NCI-H510A (cell line): Measurements from ENCODE around the gene AFG1L.
"Not testable (repeated sequence)": the region's sequence is repeated elsewhere in the genome, so short reads cannot be mapped to it uniquely, and the experiment has no call there.

Source experiments
- DNase-seq: peaks from one replicate; lab custom pipeline; 2025; lab: John Stamatoyannopoulos, UW

The AFG1L gene

DNA sequence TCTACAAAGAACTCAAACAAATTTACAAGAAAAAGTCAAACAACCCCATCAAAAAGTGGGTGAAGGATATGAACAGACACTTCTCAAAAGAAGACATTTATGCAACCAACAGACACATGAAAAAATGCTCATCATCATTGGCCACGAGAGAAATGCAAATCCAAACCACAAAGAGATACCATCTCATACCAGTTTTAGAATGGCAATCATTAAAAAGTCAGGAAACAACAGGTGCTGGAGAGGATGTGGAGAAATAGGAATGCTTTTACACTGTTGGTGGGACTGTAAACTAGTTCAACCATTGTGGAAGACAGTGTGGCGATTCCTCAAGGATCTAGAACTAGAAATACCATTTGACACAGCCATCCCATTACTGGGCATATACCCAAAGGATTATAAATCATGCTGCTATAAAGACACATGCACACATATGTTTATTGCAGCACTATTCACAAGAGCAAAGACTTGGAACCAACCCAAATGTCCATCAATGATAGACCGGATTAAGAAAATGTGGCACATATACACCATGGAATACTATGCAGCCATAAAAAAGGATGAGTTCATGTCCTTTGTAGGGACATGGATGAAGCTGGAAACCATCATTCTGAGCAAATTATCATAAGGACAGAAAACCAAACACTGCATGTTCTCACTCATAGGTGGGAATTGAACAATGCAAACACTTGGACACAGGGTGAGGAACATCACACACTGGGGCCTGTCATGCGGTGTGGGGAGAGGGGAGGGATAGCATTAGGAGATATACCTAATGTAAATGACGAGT is 121.4 kb downstream of the AFG1L start:
- DNase-seq = not testable (repeated sequence)

- DNase-seq = no peak
Observed at GRCh38 chr6:108417027-108417426, 122.2 kb downstream of the AFG1L start.

DNA sequence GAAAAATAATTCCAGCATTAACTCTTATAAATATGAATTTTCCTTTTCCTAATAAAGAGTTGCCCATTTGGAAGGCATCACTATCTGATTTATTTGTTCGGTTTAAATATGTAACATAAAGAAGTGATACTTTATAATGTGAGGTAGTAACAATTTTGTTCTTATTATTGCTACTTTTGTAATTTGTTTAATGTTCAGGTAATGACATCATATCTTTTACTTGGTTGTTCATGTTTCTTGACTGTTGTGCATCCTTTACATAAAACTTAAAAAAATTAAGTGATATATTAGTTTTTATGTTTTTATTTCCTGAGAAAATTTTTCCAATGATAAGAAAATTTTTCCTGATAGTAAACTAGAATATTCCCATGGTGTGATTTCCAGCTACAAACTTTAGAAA is 124.6 kb downstream of the AFG1L start:
- no peak for DNase-seq

DNA sequence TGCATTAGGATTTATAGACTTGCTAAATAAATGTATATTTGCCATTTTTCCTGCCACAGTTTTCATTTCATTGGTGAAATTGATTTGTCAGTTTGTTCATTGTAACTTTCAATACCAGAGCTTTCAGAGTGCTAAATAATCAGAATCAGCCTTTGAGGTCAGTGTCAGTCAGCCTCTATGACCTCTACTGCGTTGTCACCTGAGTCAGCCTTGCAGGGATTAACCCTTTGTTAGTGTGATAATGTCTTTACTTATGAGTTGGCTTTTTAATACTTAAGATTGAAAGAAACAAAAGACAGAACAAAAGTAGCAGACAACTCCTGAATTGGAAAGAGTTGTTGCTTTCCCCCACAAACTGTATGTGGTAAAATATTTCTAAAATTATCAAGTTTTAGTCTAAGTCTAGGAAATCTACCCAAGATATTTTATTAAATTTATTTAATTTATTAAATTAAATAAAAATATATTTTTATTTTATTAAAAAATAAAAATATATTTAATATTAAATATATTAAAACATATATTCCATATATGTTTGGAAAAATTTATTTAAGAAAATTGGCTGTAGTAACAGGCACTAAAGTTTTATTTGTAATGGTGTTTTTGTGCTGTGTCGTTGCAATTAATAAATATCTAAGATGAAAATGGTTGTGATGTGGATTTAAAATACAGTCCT is 125.2 kb downstream of the AFG1L start:
- DNase-seq = no peak

DNA sequence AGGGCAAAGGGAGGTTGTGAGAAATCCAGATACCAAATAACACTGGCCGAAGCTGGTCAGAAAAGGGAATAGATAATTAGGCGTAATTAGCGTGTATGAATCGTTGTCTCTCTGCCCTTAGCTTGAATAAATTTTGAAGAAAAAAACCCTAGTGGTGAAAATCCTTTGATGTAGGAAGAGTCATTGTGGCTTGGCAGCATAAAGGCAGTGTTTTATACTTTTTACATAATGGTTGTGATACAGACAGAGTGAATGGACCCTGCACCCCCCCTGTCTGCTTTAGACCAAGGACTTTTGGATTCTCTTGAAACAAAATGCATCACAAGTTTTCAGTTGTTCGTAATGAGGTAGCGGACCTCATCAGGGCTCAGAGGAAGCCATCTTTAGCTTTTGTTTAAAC is 126.5 kb downstream of the AFG1L start:
- no peak for DNase-seq

DNA sequence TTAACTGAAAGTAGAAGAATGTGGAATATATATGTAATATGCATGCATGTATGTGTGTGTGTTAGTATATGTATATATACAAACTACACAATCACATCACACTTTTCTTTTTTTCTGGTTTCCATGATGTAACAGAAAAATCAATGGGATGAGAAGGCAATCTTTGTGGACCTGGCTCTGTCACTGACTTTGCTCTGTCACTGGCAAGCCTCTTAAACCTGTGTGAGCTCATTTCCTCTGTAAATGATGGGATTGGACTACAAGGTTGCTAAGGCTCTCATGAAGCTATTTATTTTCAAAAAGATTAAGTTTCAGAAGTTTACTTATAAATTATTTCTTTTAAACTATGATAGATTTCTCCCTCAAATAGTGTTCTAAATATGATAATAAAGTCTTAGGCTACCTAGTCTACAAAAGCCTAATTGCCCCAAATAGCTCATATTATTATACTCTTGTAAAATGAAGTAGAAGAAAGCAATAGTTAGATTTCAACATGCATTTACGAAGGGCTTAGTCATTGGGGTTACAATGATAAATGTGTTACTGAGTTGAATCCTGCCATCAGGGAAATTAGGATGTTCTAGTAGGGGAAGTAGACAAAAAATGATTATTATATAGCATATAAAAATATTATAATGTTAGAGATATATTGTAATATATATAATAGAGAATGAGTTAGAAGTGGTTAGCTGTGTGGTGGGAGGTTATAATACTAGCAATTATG is 129.3 kb downstream of the AFG1L start:
- DNase-seq = no peak

DNA sequence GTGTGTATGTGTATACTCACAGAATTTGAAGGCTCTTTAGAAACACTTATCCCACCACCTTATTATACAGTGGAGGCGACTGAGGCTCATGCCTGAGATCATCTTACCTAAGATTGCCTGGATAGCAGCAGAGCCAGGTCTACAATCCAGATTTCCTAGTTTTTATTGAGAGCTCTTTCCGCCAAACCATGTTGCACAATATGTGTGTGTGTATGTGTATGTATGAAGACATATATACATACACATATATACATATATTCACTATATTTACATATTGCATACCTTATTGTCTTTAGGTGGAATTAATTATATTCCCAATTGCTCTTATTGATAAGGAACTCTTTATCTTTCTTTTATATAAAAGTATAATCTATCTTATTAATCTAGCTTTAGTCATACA is 130.6 kb downstream of the AFG1L start:
- DNase-seq = no peak

- no peak for DNase-seq
Observed at GRCh38 chr6:108432143-108432542, 137.3 kb downstream of the AFG1L start.

GRCh38 chr6:108432792-108433191 is 137.9 kb downstream of the AFG1L start:
- no peak for DNase-seq

DNA sequence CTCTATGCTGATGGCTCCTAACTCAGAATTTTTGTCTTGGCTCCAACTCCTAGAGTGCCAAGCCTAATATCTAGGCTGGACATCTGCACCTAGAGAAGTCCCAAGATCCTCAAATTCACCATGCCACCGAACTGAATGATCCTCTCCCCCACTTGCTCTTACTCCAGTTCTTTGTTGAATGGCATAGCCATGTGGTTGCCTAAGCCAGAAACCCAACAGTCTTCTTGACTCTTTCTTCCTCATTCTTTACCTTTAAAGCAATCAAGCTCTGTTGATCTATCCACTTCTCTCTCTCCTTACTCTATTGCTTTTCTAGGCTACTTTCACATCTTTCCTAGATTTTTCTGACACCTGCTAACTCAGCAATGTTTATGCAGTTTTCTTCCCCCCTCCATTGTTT is 139.4 kb downstream of the AFG1L start:
- no peak for DNase-seq

DNA sequence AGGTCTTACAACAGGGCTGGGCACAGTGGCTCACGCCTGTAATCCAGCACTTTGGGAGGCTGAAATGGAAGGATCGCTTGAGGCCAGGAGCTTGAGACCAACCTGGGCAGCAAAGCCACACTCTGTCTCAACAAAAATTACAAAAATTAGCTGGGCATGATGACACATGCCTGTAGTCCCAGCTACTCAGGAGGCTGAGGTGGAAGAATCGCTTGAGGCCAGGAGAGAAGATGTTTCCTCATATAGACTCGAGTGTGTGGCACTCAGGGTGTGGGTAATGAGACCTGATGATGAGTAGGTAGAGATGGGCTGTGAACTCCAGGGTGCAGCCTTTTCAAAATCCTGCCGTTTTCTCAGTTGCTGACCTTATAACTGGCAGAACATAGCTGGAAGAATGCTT is 140.5 kb downstream of the AFG1L start:
- DNase-seq = no peak

DNA sequence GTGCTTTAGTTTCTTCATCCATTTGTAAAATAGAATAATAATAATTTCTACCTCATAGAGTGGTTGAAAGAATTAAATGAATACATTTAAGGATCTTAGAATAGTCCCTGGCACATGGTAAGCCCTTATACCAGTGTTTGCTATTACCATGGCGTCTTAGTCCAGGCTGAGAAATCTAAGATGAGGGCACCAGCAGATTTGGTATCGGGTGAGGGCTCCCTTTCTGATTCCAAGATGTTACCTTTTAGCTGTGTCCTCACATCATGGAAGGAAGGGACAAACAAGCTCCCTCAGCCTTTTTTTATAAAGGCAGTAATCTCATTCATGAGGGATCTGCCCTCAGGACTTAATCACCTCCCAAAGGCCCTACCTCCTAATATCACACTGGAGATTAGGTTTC is 141.9 kb downstream of the AFG1L start:
- DNase-seq = no peak

DNA sequence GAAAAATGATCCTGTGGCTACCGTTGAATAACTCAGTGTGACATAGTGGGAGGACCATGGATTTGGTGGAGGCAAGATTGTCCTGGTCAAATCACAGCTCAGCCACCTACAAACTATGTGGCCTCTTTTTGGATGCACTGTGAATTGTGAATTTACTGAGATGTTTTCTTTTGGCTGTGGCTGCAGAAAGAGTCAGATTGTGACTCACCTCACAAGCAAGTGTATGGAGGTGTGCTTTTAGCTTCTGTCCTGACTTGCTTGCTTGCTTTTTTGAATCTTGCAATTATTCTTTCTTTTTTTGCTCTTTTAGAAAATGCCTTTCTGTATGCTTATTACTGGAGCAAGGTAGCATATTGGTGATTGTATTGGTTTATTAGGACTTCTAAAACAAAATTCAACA is 143.0 kb downstream of the AFG1L start:
- no peak for DNase-seq

DNA sequence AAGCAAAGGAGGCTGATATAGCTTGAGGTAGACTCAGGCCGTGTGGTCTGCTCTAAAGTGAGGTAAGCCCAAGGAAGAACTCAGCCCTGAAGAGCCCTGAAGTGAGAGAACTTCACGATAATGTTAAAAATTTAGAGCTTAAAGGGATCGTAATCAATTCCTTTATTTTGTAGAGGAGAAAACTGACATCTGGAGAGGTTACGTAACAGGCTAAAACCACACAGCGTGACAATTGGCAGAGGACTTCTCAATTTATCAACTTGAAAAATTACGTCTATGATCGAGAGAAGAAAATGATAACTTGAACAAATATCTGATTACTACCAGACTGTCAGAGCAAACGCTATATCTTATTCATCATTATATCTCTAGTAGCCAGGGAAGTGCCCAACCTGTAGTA is 144.1 kb downstream of the AFG1L start:
- DNase-seq = no peak

DNA sequence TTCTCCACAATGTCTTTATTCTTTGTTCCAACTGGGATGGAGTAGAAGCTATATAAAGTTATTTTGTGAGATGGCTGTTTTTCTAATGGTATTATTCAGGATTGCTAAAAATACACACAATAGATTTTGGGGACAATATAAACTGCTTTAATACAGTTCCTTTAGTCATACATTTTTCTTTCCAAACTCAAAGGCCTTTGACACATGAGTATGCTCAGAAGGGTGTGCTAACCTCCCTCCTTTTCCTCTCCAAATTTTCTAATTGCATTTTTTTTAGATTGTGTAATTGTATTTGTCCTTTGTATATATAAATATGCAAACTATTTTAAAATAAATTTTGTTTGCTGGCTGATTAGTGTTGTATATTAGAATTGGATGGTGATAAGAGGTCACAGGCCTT is 146.3 kb downstream of the AFG1L start:
- no peak for DNase-seq

- no peak for DNase-seq
Observed at GRCh38 chr6:108442770-108443520, 148.1 kb downstream of the AFG1L start.

GRCh38 chr6:108446629-108447150 is 151.8 kb downstream of the AFG1L start:
- DNase-seq = no peak

- DNase-seq = no peak
Observed at GRCh38 chr6:108448481-108448880, 153.6 kb downstream of the AFG1L start.

- not testable (repeated sequence) for DNase-seq
Observed at GRCh38 chr6:108449717-108450116, 154.9 kb downstream of the AFG1L start.

- no peak for DNase-seq
Observed at GRCh38 chr6:108451816-108452215, 157.0 kb downstream of the AFG1L start.

- no peak for DNase-seq
Observed at GRCh38 chr6:108452711-108453195, 157.9 kb downstream of the AFG1L start.
